DOHH2 (cell line): ENCODE results near the gene DDAH2.

ENCODE experiments used
- EZH2phosphoT487 ChIP-seq: fragments of 200-600 bp; sonication (generic); IDR thresholded peaks from 2 replicates; pipeline ENCODE4 v1.6.1; 2017; ENCODE audit warnings: borderline replicate concordance, mild to moderate bottlenecking, antibody characterized with exemption, low read length, moderate library complexity, mixed read lengths
- TF ChIP-seq, protein P1 (sequence below): fragments of 200-600 bp; sonication (generic); IDR thresholded peaks from one replicate; pipeline ENCODE4 v1.5.1; 2014; ENCODE audit warnings: antibody characterized with exemption, mild to moderate bottlenecking, low read depth, low read length; ENCODE audit not compliant: poor library complexity, severe bottlenecking

DNA sequence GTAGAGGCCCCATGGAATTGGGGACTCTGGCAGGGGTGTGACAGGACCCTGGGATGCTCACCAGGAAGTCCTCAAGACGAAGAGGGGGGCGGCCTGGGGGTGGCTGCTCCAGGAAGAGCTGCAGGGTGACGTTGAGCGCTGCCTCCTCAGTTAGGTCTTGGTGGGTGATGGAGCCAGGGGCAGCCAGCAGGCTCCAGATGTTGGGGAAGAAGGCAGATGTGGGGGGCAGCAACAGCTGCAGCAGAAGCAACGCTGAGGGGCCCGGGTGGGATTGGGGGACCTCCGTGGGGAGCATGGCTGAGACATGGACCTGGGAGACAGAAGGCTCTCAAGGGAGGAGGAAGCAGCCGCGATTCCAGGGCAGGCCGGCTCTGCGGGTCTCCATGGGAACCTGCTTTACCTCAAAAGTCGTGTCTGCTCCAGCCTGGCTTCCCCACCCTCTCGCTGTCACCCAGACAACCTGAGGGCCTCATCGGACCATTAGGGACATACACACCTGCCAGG, 47.4 kb upstream of the DDAH2 start:
- TF ChIP-seq, protein P1, sequence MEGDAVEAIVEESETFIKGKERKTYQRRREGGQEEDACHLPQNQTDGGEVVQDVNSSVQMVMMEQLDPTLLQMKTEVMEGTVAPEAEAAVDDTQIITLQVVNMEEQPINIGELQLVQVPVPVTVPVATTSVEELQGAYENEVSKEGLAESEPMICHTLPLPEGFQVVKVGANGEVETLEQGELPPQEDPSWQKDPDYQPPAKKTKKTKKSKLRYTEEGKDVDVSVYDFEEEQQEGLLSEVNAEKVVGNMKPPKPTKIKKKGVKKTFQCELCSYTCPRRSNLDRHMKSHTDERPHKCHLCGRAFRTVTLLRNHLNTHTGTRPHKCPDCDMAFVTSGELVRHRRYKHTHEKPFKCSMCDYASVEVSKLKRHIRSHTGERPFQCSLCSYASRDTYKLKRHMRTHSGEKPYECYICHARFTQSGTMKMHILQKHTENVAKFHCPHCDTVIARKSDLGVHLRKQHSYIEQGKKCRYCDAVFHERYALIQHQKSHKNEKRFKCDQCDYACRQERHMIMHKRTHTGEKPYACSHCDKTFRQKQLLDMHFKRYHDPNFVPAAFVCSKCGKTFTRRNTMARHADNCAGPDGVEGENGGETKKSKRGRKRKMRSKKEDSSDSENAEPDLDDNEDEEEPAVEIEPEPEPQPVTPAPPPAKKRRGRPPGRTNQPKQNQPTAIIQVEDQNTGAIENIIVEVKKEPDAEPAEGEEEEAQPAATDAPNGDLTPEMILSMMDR: no peak
- TF ChIP-seq EZH2phosphoT487: no peak
